Coronary artery (tissue), 2 donors: Measurements from ENCODE around the gene SIM1.

ENCODE experiments used
- DNase-seq: peaks from one replicate; pipeline ENCODE4 v3.0.0-alpha.2; 2017; ENCODE audit warnings: low spot score
- H3K27ac ChIP-seq, 2 donors: fragments of 200-600 bp; sonication (generic); one replicate each; pipeline ENCODE4 v1.5.1; 2016 to 2019
- H3K4me3 ChIP-seq: fragments of 200-600 bp; sonication (generic); 2 replicates; pipeline ENCODE4 v1.5.1; 2016; ENCODE audit warnings: mild to moderate bottlenecking, moderate library complexity
- CTCF ChIP-seq: fragments of 200-600 bp; sonication (generic); IDR thresholded peaks from one replicate; pipeline ENCODE4 v1.5.1; 2019; ENCODE audit warnings: antibody characterized with exemption

SIM1 gene

GRCh38 chr6:100381111-100381510 is 83.6 kb downstream of the SIM1 start:
- H3K4me3 ChIP-seq = no peak overlapping the region
- TF ChIP-seq CTCF = no peak
- no peak for DNase-seq
- H3K27ac ChIP-seq = no peak overlapping the region

GRCh38 chr6:100379386-100379785 is 85.3 kb downstream of the SIM1 start:
- H3K4me3 ChIP-seq = no peak overlapping the region
- no peak overlapping the region for H3K27ac ChIP-seq
- no peak for TF ChIP-seq CTCF
- no peak for DNase-seq

DNA sequence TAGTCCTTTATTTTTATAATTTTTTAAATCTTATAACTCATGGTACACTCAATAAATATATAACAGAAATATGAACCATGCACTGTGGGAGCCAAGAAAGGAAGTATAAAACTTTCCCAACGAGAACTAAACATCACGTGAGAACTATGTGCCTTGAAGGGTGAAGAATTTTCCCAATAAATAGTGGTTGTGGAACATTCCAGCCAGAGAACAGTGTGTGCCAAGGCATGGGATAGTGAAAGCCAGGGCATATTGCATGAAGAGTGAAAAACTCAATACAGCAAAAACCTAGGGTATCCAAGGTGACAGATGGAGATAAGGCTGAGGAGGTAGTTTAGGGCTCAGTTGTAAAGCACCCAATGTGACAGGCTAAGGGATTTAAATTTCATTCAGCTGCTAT is 86.1 kb downstream of the SIM1 start:
- no peak for DNase-seq
- TF ChIP-seq CTCF = no peak
- H3K4me3 ChIP-seq = no peak overlapping the region
- H3K27ac ChIP-seq = no peak overlapping the region

DNA sequence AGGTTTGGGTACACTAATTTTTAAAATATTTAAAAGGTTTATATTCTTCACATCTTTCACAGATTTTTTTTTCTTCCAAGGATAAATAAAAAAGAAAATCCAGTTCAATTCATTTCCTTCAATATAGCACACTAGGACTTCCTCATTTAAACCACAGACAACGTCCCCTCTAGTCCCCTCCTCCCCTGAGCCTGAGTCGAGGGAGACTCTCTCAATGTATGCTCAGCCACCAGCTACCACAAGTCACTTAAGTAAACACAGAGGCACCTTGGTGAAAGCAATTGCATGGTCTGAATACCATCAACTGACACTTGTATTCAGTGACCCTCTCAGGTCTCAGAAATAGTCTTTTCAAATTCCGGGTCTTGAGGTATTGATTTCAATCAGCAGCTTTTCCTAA is 88.6 kb downstream of the SIM1 start:
- TF ChIP-seq CTCF = no peak
- Histone ChIP-seq H3K27ac (no peak overlapping the region), H3K4me3 (no peak overlapping the region)
- no peak for DNase-seq

GRCh38 chr6:100372326-100373091 is 92.2 kb downstream of the SIM1 start:
- TF ChIP-seq CTCF = no peak
- no peak for DNase-seq
- no peak overlapping the region for H3K27ac ChIP-seq
- no peak overlapping the region for H3K4me3 ChIP-seq

- Histone ChIP-seq H3K27ac (no peak overlapping the region), H3K4me3 (no peak overlapping the region)
- DNase-seq = no peak
- TF ChIP-seq CTCF = no peak
These were observed 93.1 kb downstream of the SIM1 start for GRCh38 chr6:100371591-100371990.

DNA sequence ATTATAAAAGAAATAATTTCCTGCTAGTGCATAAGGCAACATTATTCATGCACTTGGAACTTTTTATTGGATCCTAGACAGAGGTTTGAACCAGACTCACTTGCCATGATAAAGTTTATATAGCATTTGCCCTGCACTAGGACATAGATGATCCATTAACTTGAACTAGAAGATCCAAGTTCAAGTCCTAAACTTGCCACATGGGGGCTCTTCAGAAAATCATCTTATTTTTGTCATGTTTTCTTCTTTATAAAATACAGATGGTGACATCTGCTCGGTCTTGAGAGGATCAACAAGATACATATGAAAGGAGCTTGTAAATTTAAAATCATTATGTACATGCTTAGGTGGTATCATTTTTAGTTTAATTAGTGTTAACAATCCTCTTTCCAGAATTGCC is 94.5 kb downstream of the SIM1 start:
- Histone ChIP-seq H3K4me3 (no peak overlapping the region), H3K27ac (no peak overlapping the region)
- no peak for TF ChIP-seq CTCF
- no peak for DNase-seq
